HL-60 (cell line): ENCODE data around the gene FASN.

ENCODE experiments used
- DNase-seq, 2 experiments: peaks; one replicate each; pipeline ENCODE4 v3.0.0-alpha.2; 2010 to 2020; ENCODE audit warnings: low read depth in 1 of 2, low spot score in 1 of 2
- H3K27ac ChIP-seq: fragments of 250-450 bp; sonication (Bioruptor Pico); replicated peaks from 2 replicates; pipeline ENCODE4 v1.5.1; 2020; ENCODE audit warnings: mild to moderate bottlenecking, moderate library complexity
- H3K27me3 ChIP-seq: fragments of 250-450 bp; sonication (Bioruptor Pico); 2 replicates; pipeline ENCODE4 v1.5.1; 2021; ENCODE audit warnings: mild to moderate bottlenecking, moderate library complexity; ENCODE audit not compliant: insufficient read depth, poor library complexity, severe bottlenecking
- H3K4me3 ChIP-seq: replicated peaks from 2 replicates; pipeline ENCODE4 v1.5.1; 2011; ENCODE audit warnings: mild to moderate bottlenecking, control low read depth, low read length; ENCODE audit not compliant: insufficient read depth
- CTCF ChIP-seq: IDR thresholded peaks from one replicate; pipeline ENCODE4 v1.5.1; 2011; ENCODE audit warnings: low read length, control low read depth, inconsistent platforms; ENCODE audit not compliant: insufficient read depth
- GABPA ChIP-seq: IDR thresholded peaks from 2 replicates; pipeline ENCODE4 v1.6.1; 2012; ENCODE audit warnings: low read depth
- POLR2AphosphoS5 ChIP-seq: IDR thresholded peaks from 2 replicates; pipeline ENCODE4 v1.6.1; 2012; ENCODE audit warnings: low read depth
- REST ChIP-seq: IDR thresholded peaks from 2 replicates; pipeline ENCODE4 v1.6.1; 2012; ENCODE audit warnings: low read depth; ENCODE audit not compliant: insufficient replicate concordance
- SPI1 ChIP-seq: IDR thresholded peaks from 2 replicates; pipeline ENCODE4 v1.6.1; 2012; ENCODE audit warnings: low read depth, mild to moderate bottlenecking, borderline replicate concordance

The FASN gene

GRCh38 chr17:82082456-82082855, 15.6 kb downstream of the FASN start:
- Histone ChIP-seq H3K27me3 (no peaks in the 10 kb centered on the region), H3K27ac (no peak overlapping the region), H3K4me3 (no peak overlapping the region)
- no peak for DNase-seq
- TF ChIP-seq CTCF (no peak), REST (no peak), SPI1 (no peak), GABPA (no peak), POLR2AphosphoS5 (no peak)

GRCh38 chr17:82081966-82082365, 16.1 kb downstream of the FASN start:
- TF ChIP-seq GABPA (no peak), CTCF (no peak), SPI1 (no peak), REST (no peak), POLR2AphosphoS5 (no peak)
- no peak for DNase-seq
- H3K4me3 ChIP-seq: no peak overlapping the region
- no peaks in the 10 kb centered on the region for H3K27me3 ChIP-seq
- H3K27ac ChIP-seq: no peak overlapping the region

- H3K27ac ChIP-seq: no peak overlapping the region
- no peaks in the 10 kb centered on the region for H3K27me3 ChIP-seq
- TF ChIP-seq REST (no peak), CTCF (no peak), GABPA (no peak), SPI1 (no peak), POLR2AphosphoS5 (no peak)
- no peak for DNase-seq
- H3K4me3 ChIP-seq: no peak overlapping the region
Measured at GRCh38 chr17:82081546-82081945, 16.5 kb downstream of the FASN start.
